PC-9 (cell line): ENCODE results near the gene FBLIM1. TPM values are rescaled to one million over a fixed set of nuclear protein-coding genes. Genes with fewer than 3 reads are reported as not detected.

Experiments
- BruUV-seq: library from RNA; stranded (reverse); fragments of 400-500 nt; replicated peaks from 2 replicates; lab custom pipeline; 2021; lab: Mats Ljungman, UMichigan
- CTCF ChIA-PET: fragments of 300-600 bp; sonication (Branson Sonifier 250); formaldehyde crosslinking; loops from one replicate; lab custom pipeline; 2022; ENCODE audit warnings: antibody characterized with exemption; lab: Charles Lee
- POLR2A ChIA-PET: fragments of 300-600 bp; sonication (Branson Sonifier 250); formaldehyde crosslinking; loops from one replicate; lab custom pipeline; 2022; ENCODE audit warnings: antibody characterized with exemption; ENCODE audit not compliant: unreplicated experiment; lab: Charles Lee
- DNase-seq, 2 experiments: peaks; one replicate each; pipeline versions ENCODE4 v3.0.0 to v3.0.0-alpha.2; 2015 to 2022; ENCODE audit warnings: mixed read lengths in 1 of 2
- H2AFZ ChIP-seq: fragments of 200-600 bp; sonication (generic); 2 replicates; pipeline ENCODE4 v1.8.1; 2017; ENCODE audit warnings: antibody characterized with exemption
- H3F3A ChIP-seq: fragments of 200-600 bp; sonication (generic); 2 replicates; pipeline ENCODE4 v1.8.1; 2017; ENCODE audit warnings: antibody characterized with exemption, mild to moderate bottlenecking, low read depth; ENCODE audit not compliant: insufficient read depth
- H3K27ac ChIP-seq: fragments of 200-600 bp; sonication (generic); 2 replicates; pipeline ENCODE4 v1.6.1; 2016; ENCODE audit warnings: mixed run types
- H3K27me3 ChIP-seq: fragments of 200-600 bp; sonication (generic); 2 replicates; pipeline ENCODE4 v1.6.1; 2016; ENCODE audit warnings: low read depth, mixed run types; ENCODE audit not compliant: insufficient read depth
- H3K36me3 ChIP-seq: fragments of 200-600 bp; sonication (generic); 2 replicates; pipeline ENCODE4 v1.6.1; 2016; ENCODE audit warnings: low read depth, mixed run types
- H3K4me1 ChIP-seq: fragments of 200-600 bp; sonication (generic); replicated peaks from 2 replicates; pipeline ENCODE4 v1.6.1; 2016; ENCODE audit warnings: mixed run types; ENCODE audit not compliant: insufficient read depth
- H3K4me2 ChIP-seq: fragments of 200-600 bp; sonication (generic); 2 replicates; pipeline ENCODE4 v1.6.1; 2017; ENCODE audit warnings: mixed run types
- H3K4me3 ChIP-seq: fragments of 200-600 bp; sonication (generic); 2 replicates; pipeline ENCODE4 v1.6.1; 2016; ENCODE audit warnings: mixed run types
- H3K79me2 ChIP-seq: fragments of 200-600 bp; sonication (generic); 2 replicates; pipeline ENCODE4 v1.6.1; 2017; ENCODE audit warnings: low read depth, mixed run types
- H3K9me2 ChIP-seq: fragments of 200-600 bp; sonication (generic); 2 replicates; pipeline ENCODE4 v1.8.1; 2017; ENCODE audit warnings: mild to moderate bottlenecking; ENCODE audit not compliant: insufficient read depth
- H3K9me3 ChIP-seq: fragments of 200-600 bp; sonication (generic); 2 replicates; pipeline ENCODE4 v1.8.1; 2016; ENCODE audit warnings: low read depth; ENCODE audit not compliant: insufficient read depth
- H4K20me1 ChIP-seq: fragments of 200-600 bp; sonication (generic); 2 replicates; pipeline ENCODE4 v1.8.1; 2017; ENCODE audit not compliant: insufficient read depth
- CTCF ChIP-seq: fragments of 200-600 bp; sonication (generic); conservative IDR thresholded peaks from 2 replicates; pipeline ENCODE4 v1.6.1; 2017; ENCODE audit warnings: mixed run types, antibody characterized with exemption, mild to moderate bottlenecking, moderate library complexity
- EZH2 ChIP-seq: fragments of 200-600 bp; sonication (generic); IDR thresholded peaks from 2 replicates; pipeline ENCODE4 v1.8.0; 2017; ENCODE audit warnings: antibody characterized with exemption, low read depth
- intact Hi-C: fragments of 100-400 bp; cut with micrococcal nuclease; formaldehyde crosslinking; loops from one replicate; pipeline ENCODE4 v1.10.0; 2022; ENCODE audit not compliant: unreplicated experiment
- total RNA-seq: library from RNA; stranded (reverse); gene quantifications from 2 replicates; pipeline ENCODE4 v1.2.3, GENCODE V29; 2021

Gene FBLIM1
- total RNA-seq, 1 experiment from 2014 or later, result 57.2 TPM

GRCh38 chr1:15802234-15802965 is 43.8 kb downstream of the FBLIM1 start:
- H3K4me2 ChIP-seq, result peak overlapping the region; percentile 85
- H3K9me3 ChIP-seq, result no peaks in the 10 kb centered on the region
- no TSS peak for BruUV-seq
- H3K4me3 ChIP-seq, result no peak overlapping the region; the same call in 1 of the 2 replicates
- no peak overlapping the region for H2AFZ ChIP-seq
- intact Hi-C loops, result loop anchor here (5.0 kb wide), 2 partner anchors 275 to 370 kb away; partner anchors contain the start of gene DNAJC16
- no peaks in the 10 kb centered on the region for H3K36me3 ChIP-seq
- peak overlapping the region; percentile 100; the same call in 1 of the 2 replicates for H3K27ac ChIP-seq
- H3F3A ChIP-seq, result peaks cover 34% of the 10 kb centered on the region
- ChIA-PET CTCF (no interaction called here), POLR2A (no interaction called here)
- no peaks in the 10 kb centered on the region for H3K9me2 ChIP-seq
- peaks cover 51% of the 10 kb centered on the region for H3K4me1 ChIP-seq
- DNase-seq, result no peak
- H3K79me2 ChIP-seq, result peaks cover 16% of the 10 kb centered on the region; the same call in 1 of the 2 replicates
- TF ChIP-seq CTCF (no peak), EZH2 (no peak)
- H3K27me3 ChIP-seq, result no peaks in the 10 kb centered on the region
- H4K20me1 ChIP-seq, result no peaks in the 10 kb centered on the region

GRCh38 chr1:15803380-15803779 is 44.8 kb downstream of the FBLIM1 start:
- Histone ChIP-seq H3K9me2 (no peaks in the 10 kb centered on the region), H3K4me1 (peaks cover 41% of the 10 kb centered on the region), H3K27ac (no peak overlapping the region), H3K9me3 (no peaks in the 10 kb centered on the region), H3K4me2 (no peak overlapping the region), H2AFZ (no peak overlapping the region), H4K20me1 (no peaks in the 10 kb centered on the region), H3K36me3 (no peaks in the 10 kb centered on the region), H3F3A (peaks cover 25% of the 10 kb centered on the region), H3K27me3 (no peaks in the 10 kb centered on the region), H3K79me2 (peaks cover 8% of the 10 kb centered on the region; the same call in 1 of the 2 replicates), H3K4me3 (no peak overlapping the region)
- BruUV-seq, result no TSS peak
- TF ChIP-seq EZH2 (no peak), CTCF (peak; percentile 39)
- CTCF ChIA-PET, result interaction anchor here (0.6 kb wide), 1 partner anchor 198 kb away, joined by 4 read pairs; no protein-coding TSS in a partner anchor
- intact Hi-C loops, result loop anchor here (5.0 kb wide), 2 partner anchors 276 to 369 kb away; partner anchors contain the start of gene DNAJC16
- POLR2A ChIA-PET, result interaction anchor here (0.6 to 0.7 kb wide), 2 partner anchors 10 to 31 kb away, joined by 3 to 4 read pairs; no protein-coding TSS in a partner anchor
- DNase-seq, result no peak

- Histone ChIP-seq H3K4me1 (peaks cover 42% of the 10 kb centered on the region), H3K4me3 (no peak overlapping the region), H4K20me1 (no peaks in the 10 kb centered on the region), H3K27ac (no peak overlapping the region), H3K4me2 (no peak overlapping the region), H3K36me3 (no peaks in the 10 kb centered on the region), H2AFZ (no peak overlapping the region), H3K9me2 (no peaks in the 10 kb centered on the region), H3F3A (peaks cover 25% of the 10 kb centered on the region), H3K9me3 (no peaks in the 10 kb centered on the region), H3K27me3 (no peaks in the 10 kb centered on the region), H3K79me2 (peaks cover 8% of the 10 kb centered on the region; the same call in 1 of the 2 replicates)
- no TSS peak for BruUV-seq
- DNase-seq, result no peak
- ChIA-PET POLR2A (no interaction called here), CTCF (interaction anchor here (0.6 kb wide), 1 partner anchor 197 kb away, joined by 4 read pairs; no protein-coding TSS in a partner anchor)
- intact Hi-C loops, result loop anchor here (5.0 kb wide), 2 partner anchors 277 to 368 kb away; partner anchors contain the start of gene DNAJC16
- no peak for TF ChIP-seq CTCF
- no peak for TF ChIP-seq EZH2
These were observed 45.5 kb downstream of the FBLIM1 start for GRCh38 chr1:15804060-15804459.
